ENCODE results near the gene GRIK5. TPM values are rescaled to one million over a fixed set of nuclear protein-coding genes. Genes with fewer than 3 reads are reported as not detected.

GRIK5 gene
- total RNA-seq, 2 experiments from 2014 or later = 0.63 to 0.95 TPM

- DNase-seq (no peak), ATAC-seq (no peak)
- intact Hi-C loops (cut with micrococcal nuclease) = no loop called here
- ChIA-PET POLR2A (interaction anchor here (0.9 kb wide), 1 partner anchor 14 kb away, joined by 3 read pairs; no protein-coding TSS in a partner anchor), CTCF (interaction anchor here (1.5 to 2.7 kb wide), 3 partner anchors 17 to 69 kb away, joined by 3 to 12 read pairs (median 12); partner anchors contain the start of gene POU2F2)
- no peaks in the 10 kb centered on the region for H3K27me3 Mint-ChIP-seq
- H3K4me1 Mint-ChIP-seq (ENCODE audit: low read depth) = peaks cover 51% of the 10 kb centered on the region
- peak overlapping the region; percentile 37 for H3K27ac Mint-ChIP-seq
- H3K36me3 Mint-ChIP-seq (ENCODE audit: low read depth) = peaks cover 50% of the 10 kb centered on the region
- H3K4me3 Mint-ChIP-seq = no peak overlapping the region
- TF ChIP-seq CTCF (IDR thresholded peaks at IDR 0.05) = no peak
- no peaks in the 10 kb centered on the region for H3K9me3 Mint-ChIP-seq
These were observed 45.2 kb upstream of the GRIK5 start for GRCh38 chr19:42115219-42115618.

- intact Hi-C loops (cut with micrococcal nuclease) = no loop called here
- CTCF ChIA-PET = interaction anchor here (1.3 to 2.7 kb wide), 3 partner anchors 18 to 165 kb away, joined by 5 to 12 read pairs (median 12); partner anchors contain the start of gene POU2F2
- H3K27ac Mint-ChIP-seq = peak overlapping the region; percentile 87
These were observed 44.4 kb upstream of the GRIK5 start for GRCh38 chr19:42114412-42114811.

GRCh38 chr19:42113641-42114348 lies 43.8 kb upstream of the GRIK5 start:
- CTCF ChIA-PET = interaction anchor here (1.2 to 2.7 kb wide), 4 partner anchors 9 to 166 kb away, joined by 5 to 12 read pairs (median 8); partner anchors contain the start of gene POU2F2
- H3K9me3 Mint-ChIP-seq = no peaks in the 10 kb centered on the region
- H3K27ac Mint-ChIP-seq = peak overlapping the region; percentile 87
- DNase-seq (peak; percentile 25), ATAC-seq (peak; percentile 38)
- POLR2A ChIA-PET = interaction anchor here (0.9 to 1.0 kb wide), 3 partner anchors 9 to 92 kb away, joined by 3 to 4 read pairs (median 3); partner anchors contain the start of gene POU2F2
- no peak for TF ChIP-seq CTCF (IDR thresholded peaks at IDR 0.05)
- intact Hi-C loops (cut with micrococcal nuclease) = no loop called here
- H3K4me3 Mint-ChIP-seq = no peak overlapping the region
- peaks cover 49% of the 10 kb centered on the region for H3K36me3 Mint-ChIP-seq (ENCODE audit: low read depth)
- peaks cover 48% of the 10 kb centered on the region for H3K4me1 Mint-ChIP-seq (ENCODE audit: low read depth)
- no peaks in the 10 kb centered on the region for H3K27me3 Mint-ChIP-seq

More at GRCh38 chr19:42114412-42114811, 44.4 kb upstream of the GRIK5 start:
- H3K9me3 Mint-ChIP-seq = no peaks in the 10 kb centered on the region
- no peak for TF ChIP-seq CTCF (IDR thresholded peaks at IDR 0.05)
- DNase-seq (no peak), ATAC-seq (no peak)
- H3K4me1 Mint-ChIP-seq (ENCODE audit: low read depth) = peaks cover 50% of the 10 kb centered on the region
- no peak overlapping the region for H3K4me3 Mint-ChIP-seq
- peaks cover 50% of the 10 kb centered on the region for H3K36me3 Mint-ChIP-seq (ENCODE audit: low read depth)
- POLR2A ChIA-PET = interaction anchor here (0.9 to 1.0 kb wide), 2 partner anchors 8 to 91 kb away, joined by 3 to 4 read pairs; no protein-coding TSS in a partner anchor
- no peaks in the 10 kb centered on the region for H3K27me3 Mint-ChIP-seq

GRCh38 chr19:42111811-42112210 lies 41.8 kb upstream of the GRIK5 start:
- H3K27ac Mint-ChIP-seq = peak overlapping the region; percentile 87
- no peak overlapping the region for H3K4me3 Mint-ChIP-seq
- CTCF ChIA-PET = interaction anchor here (1.1 to 5.6 kb wide), 6 partner anchors 9 to 168 kb away, joined by 3 to 112 read pairs (median 21); partner anchors contain the start of gene POU2F2
- no peak for ATAC-seq
- TF ChIP-seq CTCF (IDR thresholded peaks at IDR 0.05) = no peak
- no peaks in the 10 kb centered on the region for H3K9me3 Mint-ChIP-seq
- peaks cover 41% of the 10 kb centered on the region for H3K4me1 Mint-ChIP-seq (ENCODE audit: low read depth)
- intact Hi-C loops (cut with micrococcal nuclease) = no loop called here
- no peak for DNase-seq
- no peaks in the 10 kb centered on the region for H3K27me3 Mint-ChIP-seq
- POLR2A ChIA-PET = interaction anchor here (1.0 to 1.4 kb wide), 2 partner anchors 20 to 180 kb away, joined by 3 to 4 read pairs; partner anchors contain the start of gene POU2F2
- H3K36me3 Mint-ChIP-seq (ENCODE audit: low read depth) = peaks cover 38% of the 10 kb centered on the region
